Esophagus mucosa (tissue), 1 donor: ENCODE results near the gene RNF208. TPM values are rescaled to one million over a fixed set of nuclear protein-coding genes. Genes with fewer than 3 reads are reported as not detected.
A peak's percentile ranks its signal among the peaks of the same experiment; 100 is the strongest.
"Not testable (repeated sequence)": the region's sequence is repeated elsewhere in the genome, so short reads cannot be mapped to it uniquely, and the experiment has no call there.

ENCODE experiments used
- ATAC-seq: fragments of 200-7000 bp; cut with Tn5 transposase; one replicate; pipeline ENCODE4 v1.9.1; 2020
- total RNA-seq: library from RNA; stranded (reverse); gene quantifications from one replicate; pipeline ENCODE4 v1.2.4, GENCODE V29; 2023
- donor health status: DM: yes; HTN: yes; CAD: no.

Gene RNF208
- total RNA-seq, 1 donor from 2014 or later = 11.2 TPM

DNA sequence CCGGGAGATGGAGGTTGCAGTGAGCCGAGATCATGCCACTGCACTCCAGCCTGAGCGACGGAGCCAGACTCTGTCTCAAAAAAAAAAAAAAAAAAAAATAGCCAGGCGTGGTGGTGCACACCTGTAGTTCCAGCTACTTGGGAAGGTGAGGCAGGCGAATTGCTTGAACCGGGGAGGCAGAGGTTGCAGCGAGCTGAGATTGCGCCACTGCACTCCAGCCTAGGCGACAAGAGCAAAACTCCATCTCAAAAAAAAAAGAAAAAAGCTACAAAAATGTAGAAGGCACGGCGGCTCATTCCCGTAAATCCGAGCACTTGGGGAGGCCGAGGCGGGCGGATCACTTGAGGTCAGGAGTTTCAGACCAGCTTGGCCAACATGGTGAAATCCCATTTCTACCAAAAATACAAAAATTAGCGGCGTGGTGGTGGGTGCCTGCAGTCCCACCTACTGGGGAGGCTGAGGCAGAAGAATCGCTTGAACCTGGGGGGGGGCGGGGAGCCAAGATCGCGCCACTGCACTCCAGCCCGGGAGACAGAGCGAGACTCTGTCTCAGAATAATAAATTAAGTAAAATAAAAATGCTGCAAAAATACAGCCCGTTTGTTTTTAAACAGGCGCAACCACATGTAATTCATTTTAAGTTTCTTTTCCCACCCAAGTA is 17.6 kb upstream of the RNF208 start:
- ATAC-seq = not testable (repeated sequence)

DNA sequence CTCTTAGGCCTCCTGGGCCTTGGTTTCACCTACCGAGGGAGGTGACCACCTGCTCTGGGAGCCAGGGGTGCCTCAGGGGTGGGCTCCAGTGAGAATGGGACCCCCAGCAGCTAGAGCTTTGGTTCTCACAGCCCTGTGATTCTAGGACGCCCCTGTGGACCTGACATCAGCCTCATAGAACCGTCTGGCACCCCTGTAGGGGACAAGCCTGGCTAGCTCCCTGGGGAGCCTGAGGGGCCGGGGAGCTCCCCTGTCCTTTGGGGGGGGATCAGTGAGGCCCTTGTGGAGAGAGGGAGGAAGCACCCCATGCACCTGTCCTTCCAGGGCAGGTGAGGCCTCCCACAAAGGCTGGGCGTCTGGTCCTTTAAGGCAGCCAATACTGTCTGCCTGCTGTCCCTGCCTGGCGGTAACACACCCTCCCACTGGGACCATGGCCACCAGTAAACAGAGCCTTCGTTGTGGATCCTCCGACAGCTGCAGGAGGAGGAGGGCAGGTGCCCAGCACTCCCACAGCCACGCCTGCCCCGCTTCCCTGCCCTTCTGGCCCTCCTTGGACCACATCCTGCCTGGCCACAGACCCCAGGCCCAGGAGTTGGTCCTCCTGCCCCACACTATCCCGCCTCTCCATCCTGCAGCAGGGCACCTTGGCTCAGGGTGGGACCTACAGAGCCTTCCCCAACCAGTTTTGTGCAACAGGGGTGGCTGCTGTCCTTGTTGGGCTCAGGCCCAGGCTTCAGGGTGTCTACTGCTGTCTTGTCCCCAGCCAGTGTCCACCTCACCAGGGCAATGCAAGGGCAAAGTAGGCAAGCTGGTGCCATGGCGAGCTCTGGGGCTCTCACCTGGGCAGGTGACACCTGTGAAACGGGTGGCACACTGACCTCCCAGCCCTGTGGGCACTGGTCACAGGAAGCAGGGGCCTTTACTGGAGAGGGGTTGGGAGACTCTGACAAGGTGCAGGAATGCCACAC is 16.0 kb upstream of the RNF208 start:
- no peak for ATAC-seq

DNA sequence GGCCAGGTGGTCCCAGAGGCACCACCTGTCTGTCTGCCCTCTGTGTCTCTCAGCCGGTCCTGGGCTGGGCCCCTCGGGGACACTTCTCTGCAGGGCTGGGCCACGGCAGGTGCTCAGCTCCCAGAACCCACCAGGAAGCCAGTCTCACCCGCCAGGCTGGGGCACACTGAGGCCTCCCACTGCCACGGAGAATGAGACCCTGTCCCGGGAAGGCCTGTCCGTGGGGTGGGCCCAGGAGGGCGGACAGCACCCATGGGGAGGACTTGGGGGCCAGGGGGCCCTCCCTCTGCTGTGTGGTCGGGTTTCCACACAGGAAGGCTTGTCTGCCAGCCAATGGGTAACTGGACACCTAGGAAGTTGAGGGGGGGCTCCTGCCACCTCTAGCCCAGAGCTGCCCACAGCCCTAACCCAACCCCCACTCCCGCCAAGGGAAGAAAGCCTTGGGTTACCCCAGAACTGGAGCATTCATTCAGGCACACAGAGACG is 14.9 kb upstream of the RNF208 start:
- no peak for ATAC-seq

DNA sequence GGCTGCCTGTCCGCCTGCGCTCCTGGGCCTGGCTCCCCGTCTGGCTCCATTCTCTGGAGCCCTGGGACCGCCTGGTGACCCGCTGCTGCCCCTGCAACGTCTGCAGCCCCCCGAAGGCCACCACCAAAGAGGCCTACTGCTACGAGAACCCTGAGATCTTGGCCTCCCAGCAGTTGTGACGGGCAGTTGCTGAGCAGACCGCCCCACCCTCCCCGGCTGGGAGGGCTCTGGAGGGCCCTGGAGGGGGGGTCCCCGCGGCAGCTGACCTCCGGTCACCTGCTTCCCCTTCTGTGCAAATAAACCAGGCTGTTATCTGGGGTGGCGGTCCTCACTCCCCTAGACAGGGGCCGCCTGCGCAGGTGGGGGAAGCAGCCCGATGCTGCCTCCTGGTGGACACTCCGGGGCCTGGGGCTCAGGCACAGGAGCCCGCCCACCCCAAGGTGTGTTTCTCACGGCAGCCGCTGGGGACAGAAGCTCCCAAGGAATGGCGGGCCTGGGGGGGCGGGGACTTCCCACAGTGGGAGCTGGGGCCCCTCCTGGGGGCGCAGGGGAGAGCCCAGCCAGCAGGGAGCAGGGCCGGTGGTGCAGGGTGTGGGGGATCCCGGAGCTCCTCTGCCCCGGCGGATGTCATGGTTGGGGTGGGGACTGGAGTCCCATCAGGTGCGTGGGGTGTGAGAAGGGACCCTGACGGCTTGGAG is 14.3 kb upstream of the RNF208 start:
- ATAC-seq = peak; percentile 42

DNA sequence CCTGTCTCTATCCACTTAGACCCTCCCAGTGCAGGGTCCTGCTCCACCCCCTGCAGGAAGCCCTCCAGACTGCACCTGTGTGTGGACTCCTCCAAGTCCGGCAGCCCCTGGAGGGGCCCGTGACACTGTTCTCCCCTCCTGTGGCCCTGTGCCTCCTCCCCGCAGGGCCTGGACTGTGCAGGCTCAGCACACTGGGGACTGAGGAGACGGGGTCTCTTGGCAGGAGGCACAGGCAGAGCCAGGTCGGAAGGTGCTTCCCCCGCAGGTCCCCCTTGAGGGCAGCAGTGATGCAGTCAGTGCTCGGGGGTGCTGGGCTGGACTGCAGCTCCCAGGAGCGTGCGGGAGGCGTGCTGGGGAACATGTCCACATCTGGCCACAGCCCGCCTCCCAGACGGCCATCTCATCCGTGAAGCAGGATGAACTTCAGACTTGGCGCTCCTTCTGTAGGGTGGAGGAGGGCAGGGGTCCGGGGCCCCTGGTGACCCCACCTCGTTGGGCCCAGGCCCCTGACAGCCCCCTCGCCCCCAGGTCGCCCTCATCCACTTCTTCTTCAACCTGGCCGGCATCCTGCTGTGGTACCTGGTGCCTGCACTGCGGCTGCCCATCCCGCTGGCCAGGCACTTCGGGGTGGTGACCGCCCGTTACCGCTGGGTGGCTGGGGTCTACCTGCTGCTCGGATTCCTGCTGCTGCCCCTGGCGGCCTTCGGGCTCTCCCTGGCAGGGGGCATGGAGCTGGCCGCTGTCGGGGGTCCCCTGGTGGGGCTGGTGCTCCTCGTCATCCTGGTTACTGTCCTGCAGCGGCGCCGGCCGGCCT is 13.6 kb upstream of the RNF208 start:
- no peak for ATAC-seq

DNA sequence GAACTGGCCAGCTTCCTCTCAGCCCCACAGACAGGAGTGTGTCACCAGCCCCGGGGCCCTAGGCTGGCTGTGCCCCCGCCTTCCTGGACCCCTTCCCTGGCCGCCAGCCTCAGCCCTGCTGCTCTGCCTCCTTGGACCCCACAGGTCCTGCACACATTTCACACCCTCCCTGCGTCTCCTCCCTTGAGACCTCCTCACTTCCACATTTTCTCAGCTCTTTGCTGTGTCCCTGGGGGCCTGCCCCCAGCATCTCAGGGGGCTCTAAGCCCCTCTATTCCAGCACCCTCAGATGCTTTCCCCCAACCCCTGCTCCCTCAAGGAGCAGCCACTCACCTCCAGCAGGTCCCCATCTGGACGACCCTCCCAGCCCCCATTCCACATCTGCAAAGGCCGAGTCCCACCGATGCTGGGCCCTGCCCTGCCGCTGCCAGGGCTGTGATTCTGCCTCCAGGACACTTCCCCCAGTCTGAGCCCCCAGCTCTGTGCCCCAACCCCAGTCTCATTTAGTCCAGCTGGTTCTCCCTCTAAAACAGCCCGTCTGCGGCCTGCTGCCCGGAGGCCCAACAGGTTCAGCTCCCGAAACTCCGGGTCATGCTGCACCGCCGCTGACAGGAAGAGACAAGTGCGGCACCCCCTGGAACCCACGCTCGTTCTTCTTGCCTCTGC is 12.9 kb upstream of the RNF208 start:
- ATAC-seq = no peak

DNA sequence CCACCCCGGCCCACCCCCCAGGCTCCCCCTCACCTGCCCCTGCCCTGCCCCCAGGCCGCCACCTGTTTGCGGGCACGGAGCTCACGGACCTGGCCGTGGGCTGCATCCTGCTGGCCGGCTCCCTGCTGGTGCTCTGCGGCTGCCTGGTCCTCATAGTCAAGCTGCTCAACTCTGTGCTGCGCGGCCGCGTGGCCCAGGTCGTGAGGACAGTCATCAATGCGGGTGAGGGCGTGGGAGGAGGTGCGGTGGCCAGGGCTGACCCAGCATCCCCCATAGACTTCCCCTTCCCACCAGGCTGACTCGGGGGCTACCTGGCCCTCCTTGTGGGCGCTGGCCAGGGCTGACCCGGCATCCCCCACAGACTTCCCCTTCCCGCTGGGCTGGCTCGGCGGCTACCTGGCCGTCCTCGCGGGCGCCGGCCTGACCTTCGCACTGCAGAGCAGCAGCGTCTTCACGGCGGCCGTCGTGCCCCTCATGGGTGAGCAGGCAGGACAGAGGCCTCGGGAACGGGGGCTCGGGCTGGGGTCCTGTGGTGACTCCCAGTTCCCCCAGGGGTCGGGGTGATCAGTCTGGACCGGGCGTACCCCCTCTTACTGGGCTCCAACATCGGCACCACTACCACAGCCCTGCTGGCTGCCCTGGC is 12.1 kb upstream of the RNF208 start:
- no peak for ATAC-seq

DNA sequence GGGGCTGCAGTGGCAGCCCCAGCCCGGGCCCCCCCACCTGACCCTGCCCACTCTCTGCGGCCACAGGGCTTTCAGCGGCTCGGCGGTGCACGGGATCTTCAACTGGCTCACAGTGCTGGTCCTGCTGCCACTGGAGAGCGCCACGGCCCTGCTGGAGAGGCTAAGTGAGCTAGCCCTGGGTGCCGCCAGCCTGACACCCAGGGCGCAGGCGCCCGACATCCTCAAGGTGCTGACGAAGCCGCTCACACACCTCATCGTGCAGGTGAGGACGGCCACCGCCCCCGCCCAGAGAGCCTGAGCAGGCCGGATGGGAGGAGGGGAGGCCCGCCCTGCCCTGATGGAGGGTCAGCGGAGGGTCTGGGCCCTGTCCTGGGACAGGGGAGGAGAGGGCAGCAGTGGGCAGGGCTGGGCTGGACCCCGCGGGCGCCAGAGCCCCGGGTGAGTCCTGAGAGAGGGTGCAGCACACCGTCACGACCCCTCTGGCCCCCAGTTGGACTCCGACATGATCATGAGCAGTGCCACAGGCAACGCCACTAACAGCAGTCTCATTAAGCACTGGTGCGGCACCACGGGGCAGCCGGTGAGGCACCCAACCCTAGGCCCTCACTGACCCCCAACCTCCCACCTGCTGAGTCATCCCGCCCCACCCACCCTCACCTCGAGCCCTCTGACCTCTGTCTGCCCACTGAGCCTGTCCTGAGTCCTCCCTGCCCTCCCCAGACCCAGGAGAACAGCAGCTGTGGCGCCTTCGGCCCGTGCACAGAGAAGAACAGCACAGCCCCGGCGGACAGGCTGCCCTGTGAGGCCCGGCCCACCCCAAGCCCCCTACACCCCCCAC is 11.3 kb upstream of the RNF208 start:
- ATAC-seq = peak; percentile 0

DNA sequence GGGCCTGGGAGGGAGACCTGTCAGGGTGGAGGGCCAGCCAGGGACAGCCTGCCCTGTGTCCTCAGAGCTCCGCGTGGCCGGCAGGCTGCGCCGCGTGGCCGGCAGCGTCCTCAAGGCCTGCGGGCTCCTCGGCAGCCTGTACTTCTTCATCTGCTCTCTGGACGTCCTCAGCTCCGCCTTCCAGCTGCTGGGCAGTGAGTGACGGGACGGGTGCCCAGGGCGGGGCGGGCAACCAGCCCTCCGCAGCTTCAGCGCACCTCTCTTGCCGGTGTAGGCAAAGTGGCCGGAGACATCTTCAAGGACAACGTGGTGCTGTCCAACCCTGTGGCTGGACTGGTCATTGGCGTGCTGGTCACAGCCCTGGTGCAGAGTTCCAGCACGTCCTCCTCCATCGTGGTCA is 10.5 kb upstream of the RNF208 start:
- ATAC-seq = no peak

DNA sequence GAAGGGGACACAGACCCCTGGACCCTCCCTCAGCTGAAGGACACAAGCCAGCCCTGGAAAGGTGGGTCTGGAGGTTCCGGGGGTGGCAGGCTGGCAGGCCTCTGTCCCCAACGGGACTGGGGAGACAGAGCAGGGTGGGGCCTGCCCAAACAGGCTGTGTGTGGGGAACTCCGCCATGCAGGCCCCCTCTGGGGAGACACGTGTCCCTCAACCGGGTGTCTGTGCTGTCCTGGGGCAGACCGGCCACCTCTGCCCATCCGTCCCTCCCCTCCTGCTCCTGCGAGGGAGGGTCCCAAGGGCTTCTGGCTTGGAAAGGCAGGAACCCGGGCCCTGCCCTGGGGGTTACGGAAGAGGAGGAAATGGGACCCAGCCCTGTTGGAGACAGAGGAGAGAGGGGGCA is 10.1 kb upstream of the RNF208 start:
- ATAC-seq = no peak

DNA sequence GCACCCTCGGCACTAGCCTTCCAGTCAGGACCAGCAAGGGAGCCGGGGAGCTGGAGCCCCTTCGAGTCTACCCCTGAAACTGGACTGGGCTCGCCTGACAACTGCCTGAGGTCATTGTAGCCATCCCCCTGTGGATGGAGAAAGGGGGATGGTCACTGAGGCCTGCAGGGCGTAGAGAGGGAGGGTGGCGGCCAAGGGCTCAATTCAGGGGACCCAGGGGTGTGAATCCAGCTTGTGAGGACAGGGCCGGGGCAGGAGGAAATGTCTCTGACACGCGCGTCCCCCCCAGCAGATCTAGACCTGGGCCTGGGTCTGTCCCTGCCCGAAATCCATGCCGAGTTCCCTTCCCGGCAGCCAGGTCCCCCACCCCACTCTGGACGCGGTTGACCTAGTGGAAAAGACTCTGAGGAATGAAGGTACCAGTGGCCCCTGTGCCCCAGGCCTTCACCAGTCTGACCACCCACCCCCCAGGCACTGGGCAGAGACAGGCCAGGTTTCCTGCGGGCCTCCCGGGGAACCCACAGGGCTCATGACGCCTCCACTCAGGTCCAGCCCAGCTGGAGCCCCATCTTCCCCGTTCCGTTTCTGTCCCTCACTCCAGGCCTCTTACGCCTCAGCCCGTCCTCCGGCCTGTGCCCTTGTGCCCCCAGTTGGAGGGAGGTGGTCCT is 9.5 kb upstream of the RNF208 start:
- ATAC-seq = no peak

DNA sequence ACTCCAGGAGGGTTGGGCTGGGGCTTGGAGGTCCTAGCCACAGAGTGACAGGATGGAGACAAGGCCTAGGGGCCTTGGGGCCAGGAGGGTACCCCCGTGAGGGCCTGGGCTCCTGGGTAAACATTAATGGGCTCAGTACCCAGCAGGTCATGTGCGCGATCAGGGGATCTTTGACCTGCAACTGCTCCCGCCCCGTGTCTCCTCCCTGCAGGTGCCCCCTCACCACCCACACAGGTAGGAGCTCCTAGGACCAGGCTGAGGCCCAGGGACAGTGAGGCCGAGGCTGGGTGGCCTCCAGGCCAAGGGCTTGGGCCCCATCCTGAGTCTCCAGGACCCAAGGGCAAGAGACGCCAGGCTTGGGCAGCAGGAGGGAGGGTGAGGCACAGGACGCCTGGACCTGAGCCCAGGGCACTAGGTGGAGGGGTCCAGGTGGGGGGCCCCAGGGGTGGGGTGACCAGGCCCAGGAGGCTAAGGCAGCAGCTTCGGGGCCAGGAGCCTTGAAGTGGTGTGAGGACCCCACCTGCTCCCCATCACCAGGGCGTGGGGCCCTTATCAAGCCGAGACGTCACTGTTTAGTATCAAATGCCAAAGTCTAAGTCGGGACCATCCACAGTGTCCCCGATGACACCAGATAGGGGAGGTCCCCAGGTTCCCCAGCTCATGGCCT is 8.8 kb upstream of the RNF208 start, which contains the start of gene SLC34A3:
TSS of gene SLC34A3 (plus strand) at position 197 of the 667 bp plus-strand sequence. CDS start 802 bp downstream, outside the sequence.
- ATAC-seq = no peak

DNA sequence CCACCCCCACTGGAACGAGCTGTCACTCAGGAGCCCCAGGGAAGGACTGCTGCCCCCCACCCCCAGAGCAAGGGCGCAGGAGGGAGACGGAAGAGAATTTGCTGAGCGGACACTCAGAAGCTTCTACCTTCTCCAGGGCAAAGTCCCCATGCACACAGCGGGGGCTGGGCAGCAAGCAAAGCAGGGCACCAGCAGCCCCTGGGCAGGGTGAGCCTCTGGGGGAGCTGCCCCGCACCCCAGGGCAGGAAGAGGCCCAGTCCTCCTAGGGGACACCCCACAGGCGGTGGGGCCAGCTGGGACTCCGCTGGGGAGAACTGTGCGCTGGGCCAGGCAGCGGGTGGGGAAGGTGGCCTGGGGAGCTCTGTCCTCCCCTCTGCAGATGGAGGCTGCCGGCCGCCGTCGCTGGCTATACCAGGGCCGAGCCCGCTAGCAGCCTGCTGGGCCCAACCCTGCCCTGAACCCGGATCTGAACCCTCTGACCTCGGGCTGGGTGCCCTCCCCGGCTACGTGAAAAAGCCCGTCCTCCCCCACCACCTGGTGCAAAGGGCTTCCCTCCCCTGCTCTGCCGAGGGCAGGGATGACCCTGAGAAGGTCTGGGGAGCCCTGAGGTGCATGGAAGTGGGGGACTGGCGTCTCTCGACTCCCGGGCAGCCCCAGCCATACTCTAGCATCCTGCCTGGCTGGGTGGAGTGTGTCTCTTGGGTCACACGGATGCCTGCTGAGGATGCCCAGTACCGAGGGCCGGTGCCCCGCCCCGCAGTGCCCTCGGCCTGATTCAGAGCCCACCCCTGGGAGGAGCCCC is 8.1 kb upstream of the RNF208 start:
- ATAC-seq = no peak

DNA sequence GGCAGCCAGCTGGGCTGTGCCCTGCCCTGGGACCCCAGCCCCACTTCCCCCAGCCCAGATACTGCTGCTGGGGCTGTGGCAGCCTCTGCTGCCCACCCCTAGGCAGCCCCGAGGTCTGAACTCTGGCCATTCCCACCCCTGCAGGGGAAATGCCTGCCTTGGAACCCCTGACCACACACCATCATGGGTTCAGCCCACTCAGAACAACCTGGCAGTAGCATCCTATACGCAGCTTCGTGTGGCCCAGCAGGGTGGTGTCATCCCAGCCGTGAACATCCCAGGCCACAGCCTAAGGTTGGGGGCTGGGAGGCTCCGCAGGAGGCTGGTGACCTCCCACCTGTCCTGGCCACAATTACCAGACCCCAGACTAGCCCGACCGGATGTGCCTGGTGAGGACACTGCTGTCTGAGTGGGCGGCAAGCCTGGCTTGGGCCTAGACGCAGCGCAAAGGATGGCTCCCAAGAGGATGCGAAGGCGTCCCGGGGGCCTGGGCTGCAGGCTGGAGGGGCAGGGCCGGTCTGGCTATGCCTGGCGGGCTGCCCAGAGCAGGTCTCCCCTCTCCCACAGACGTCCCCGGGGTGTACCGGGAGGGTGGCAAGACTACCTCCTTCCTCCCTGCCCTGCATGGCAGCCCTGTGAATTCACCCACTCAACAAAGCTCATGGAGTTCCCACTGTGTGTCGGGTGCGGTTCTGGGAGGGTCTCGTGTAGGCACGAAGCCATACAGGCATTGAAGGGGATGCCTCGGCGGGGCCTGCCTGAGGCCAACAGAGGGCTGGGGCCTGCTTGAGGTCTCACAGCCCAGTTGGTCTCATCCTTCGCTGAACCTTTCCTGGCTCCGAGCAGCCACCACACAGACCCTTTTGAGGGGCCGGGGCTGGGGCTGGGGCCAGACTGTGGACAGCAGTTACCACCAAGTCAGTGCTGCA is 7.2 kb upstream of the RNF208 start:
- ATAC-seq = no peak

DNA sequence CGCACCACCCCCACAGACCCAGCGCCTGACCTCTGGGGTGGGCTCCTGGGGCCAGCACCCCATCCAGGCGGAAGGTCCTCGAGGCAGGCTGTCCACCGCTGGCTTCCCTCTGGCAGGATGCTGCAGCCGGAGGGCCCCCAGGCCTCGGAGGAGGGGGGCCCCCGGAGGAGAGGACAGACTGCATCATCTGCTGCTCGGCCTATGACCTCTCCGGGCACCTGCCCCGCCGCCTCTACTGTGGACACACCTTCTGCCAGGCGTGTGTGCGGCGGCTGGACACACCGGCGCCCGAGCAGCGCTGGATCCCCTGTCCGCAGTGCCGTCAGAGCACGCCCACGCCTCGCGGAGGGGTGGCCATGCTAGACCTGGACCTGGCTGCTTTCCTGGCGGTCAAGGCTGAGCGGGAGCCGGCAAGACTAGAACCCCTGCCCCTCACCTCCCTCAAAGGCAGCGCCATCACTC is 6.5 kb upstream of the RNF208 start:
- ATAC-seq = no peak

DNA sequence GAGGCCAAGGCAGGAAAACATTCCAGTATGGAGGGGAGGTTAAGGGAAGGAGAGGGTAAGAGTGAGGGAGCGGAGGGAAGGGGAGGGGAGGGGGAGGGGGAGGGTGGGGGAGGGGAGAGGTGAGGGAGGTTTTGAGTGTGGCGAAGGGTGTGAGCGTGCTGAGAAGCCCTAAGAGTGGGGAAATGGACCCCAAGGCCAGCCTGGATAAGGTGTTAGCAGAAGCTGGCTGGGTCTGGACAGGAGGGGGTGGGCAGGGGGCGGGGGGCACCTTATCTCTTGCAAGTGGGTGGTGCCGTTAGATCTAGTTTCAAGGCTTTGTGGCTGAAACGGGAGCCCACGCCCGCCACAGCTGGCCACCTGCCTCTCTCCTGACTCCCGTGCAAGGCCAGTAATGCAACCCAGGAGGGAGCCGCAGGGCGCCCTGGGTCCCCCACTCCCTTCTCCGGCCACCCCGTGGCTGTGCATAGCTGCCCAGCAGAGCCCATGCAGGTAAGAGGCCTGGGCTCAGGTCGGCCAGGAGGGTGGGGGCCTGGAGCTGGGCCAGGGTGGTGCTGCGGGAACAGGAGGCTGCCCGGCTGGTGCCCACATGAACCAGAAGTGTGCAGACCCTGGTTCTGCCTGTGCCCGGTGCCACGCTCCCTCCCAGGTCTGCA is 5.9 kb upstream of the RNF208 start:
- ATAC-seq = no peak
